ENCODE results near the gene SERPINA1. TPM values are rescaled to one million over a fixed set of nuclear protein-coding genes. Genes with fewer than 3 reads are reported as not detected.

SERPINA1 gene
- total RNA-seq, 1 donor from 2014 or later, result not detected

- no peak for TF ChIP-seq CTCF (IDR thresholded peaks at IDR 0.05; ENCODE audit: partially characterized antibody, unreplicated experiment)
These were observed 7.9 kb downstream of the SERPINA1 start for GRCh38 chr14:94380225-94381148.

GRCh38 chr14:94379291-94380224 lies 8.8 kb downstream of the SERPINA1 start:
- H3K36me3 Mint-ChIP-seq (ENCODE audit: unreplicated experiment), result peaks cover 10% of the 10 kb centered on the region
- H3K4me1 Mint-ChIP-seq (ENCODE audit: low read depth, unreplicated experiment), result peaks cover 2% of the 10 kb centered on the region
- peaks cover 5% of the 10 kb centered on the region for H3K27me3 Mint-ChIP-seq (ENCODE audit: unreplicated experiment)
- DNase-seq, result no peak
- H3K27ac Mint-ChIP-seq (ENCODE audit: unreplicated experiment), result no peak overlapping the region
- no peak overlapping the region for H3K4me3 Mint-ChIP-seq (ENCODE audit: unreplicated experiment)
- peaks cover 2% of the 10 kb centered on the region for H3K9me3 Mint-ChIP-seq (ENCODE audit: unreplicated experiment)
- TF ChIP-seq CTCF (IDR thresholded peaks at IDR 0.05; ENCODE audit: partially characterized antibody, unreplicated experiment), result no peak

More at GRCh38 chr14:94380225-94381148, 7.9 kb downstream of the SERPINA1 start:
- no peak overlapping the region for H3K4me3 Mint-ChIP-seq (ENCODE audit: unreplicated experiment)
- no peak overlapping the region for H3K27ac Mint-ChIP-seq (ENCODE audit: unreplicated experiment)
- H3K36me3 Mint-ChIP-seq (ENCODE audit: unreplicated experiment), result peaks cover 10% of the 10 kb centered on the region
- no peak for DNase-seq
- peaks cover 2% of the 10 kb centered on the region for H3K9me3 Mint-ChIP-seq (ENCODE audit: unreplicated experiment)
- peaks cover 2% of the 10 kb centered on the region for H3K4me1 Mint-ChIP-seq (ENCODE audit: low read depth, unreplicated experiment)
- H3K27me3 Mint-ChIP-seq (ENCODE audit: unreplicated experiment), result peaks cover 5% of the 10 kb centered on the region

- peaks cover 2% of the 10 kb centered on the region for H3K9me3 Mint-ChIP-seq (ENCODE audit: unreplicated experiment)
- H3K4me3 Mint-ChIP-seq (ENCODE audit: unreplicated experiment), result no peak overlapping the region
- peaks cover 2% of the 10 kb centered on the region for H3K4me1 Mint-ChIP-seq (ENCODE audit: low read depth, unreplicated experiment)
- peaks cover 5% of the 10 kb centered on the region for H3K27me3 Mint-ChIP-seq (ENCODE audit: unreplicated experiment)
- H3K36me3 Mint-ChIP-seq (ENCODE audit: unreplicated experiment), result peaks cover 10% of the 10 kb centered on the region
- no peak for DNase-seq
- TF ChIP-seq CTCF (IDR thresholded peaks at IDR 0.05; ENCODE audit: partially characterized antibody, unreplicated experiment), result no peak
- no peak overlapping the region for H3K27ac Mint-ChIP-seq (ENCODE audit: unreplicated experiment)
These were observed 9.7 kb downstream of the SERPINA1 start for GRCh38 chr14:94378527-94379290.

- TF ChIP-seq CTCF (IDR thresholded peaks at IDR 0.05; ENCODE audit: partially characterized antibody, unreplicated experiment), result no peak
- peaks cover 2% of the 10 kb centered on the region for H3K9me3 Mint-ChIP-seq (ENCODE audit: unreplicated experiment)
- DNase-seq, result no peak
- H3K4me3 Mint-ChIP-seq (ENCODE audit: unreplicated experiment), result no peak overlapping the region
- H3K36me3 Mint-ChIP-seq (ENCODE audit: unreplicated experiment), result peaks cover 10% of the 10 kb centered on the region
- peaks cover 5% of the 10 kb centered on the region for H3K27me3 Mint-ChIP-seq (ENCODE audit: unreplicated experiment)
- H3K27ac Mint-ChIP-seq (ENCODE audit: unreplicated experiment), result no peak overlapping the region
- H3K4me1 Mint-ChIP-seq (ENCODE audit: low read depth, unreplicated experiment), result peaks cover 2% of the 10 kb centered on the region
These were observed 10.4 kb downstream of the SERPINA1 start for GRCh38 chr14:94377866-94378470.
